Spleen (tissue), 11 donors: ENCODE measurements around the gene TRABD2B. TPM values are rescaled to one million over a fixed set of nuclear protein-coding genes. Genes with fewer than 3 reads are reported as not detected.

Experiments used
- DNase-seq: peaks from one replicate; pipeline ENCODE4 v3.0.0-alpha.2; 2020
- H3K27ac ChIP-seq, 8 donors: fragments of 200-600 bp; sonication (generic) in 7 of 8; 1 replicate in 4 of 8; 2 replicates in 4 of 8; pipeline versions ENCODE4 v1.5.0 to v1.8.0; 2016 to 2021; ENCODE audit warnings: inconsistent platforms in 4 of 8, mild to moderate bottlenecking in 4 of 8, moderate library complexity in 1 of 8
- H3K27me3 ChIP-seq, 7 donors: fragments of 200-600 bp; sonication (generic) in 6 of 7; replicated peaks in 1 of 7; 1 replicate in 4 of 7; 2 replicates in 3 of 7; pipeline versions ENCODE4 v1.5.0 to v1.8.0; 2016 to 2021; ENCODE audit warnings: inconsistent platforms in 3 of 7, mild to moderate bottlenecking in 1 of 7
- H3K36me3 ChIP-seq, 6 donors: fragments of 200-600 bp; sonication (generic) in 5 of 6; 1 replicate in 4 of 6; 2 replicates in 2 of 6; pipeline versions ENCODE4 v1.5.0 to v1.8.0; 2016 to 2021; ENCODE audit warnings: inconsistent platforms in 2 of 6
- H3K4me1 ChIP-seq, 6 donors: fragments of 200-600 bp; sonication (generic) in 5 of 6; 1 replicate in 3 of 6; 2 replicates in 3 of 6; pipeline versions ENCODE4 v1.5.0 to v1.8.0; 2016 to 2021; ENCODE audit warnings: inconsistent platforms in 3 of 6
- H3K4me3 ChIP-seq, 8 donors: fragments of 200-600 bp; sonication (generic) in 7 of 8; 1 replicate in 4 of 8; 2 replicates in 4 of 8; pipeline versions ENCODE4 v1.5.0 to v1.8.0; 2016 to 2021; ENCODE audit warnings: inconsistent platforms in 4 of 8, mild to moderate bottlenecking in 4 of 8, moderate library complexity in 2 of 8
- H3K9me3 ChIP-seq, 8 donors: fragments of 200-600 bp; sonication (generic) in 7 of 8; 1 replicate in 4 of 8; 2 replicates in 4 of 8; pipeline versions ENCODE4 v1.5.0 to v1.8.0; 2016 to 2021; ENCODE audit warnings: inconsistent platforms in 4 of 8
- POLR2A ChIP-seq, 3 donors: fragments of 450-650 bp; IDR thresholded peaks; one replicate each; pipeline ENCODE4 v1.5.1; 2017; ENCODE audit warnings: antibody characterized with exemption in 3 of 3, mild to moderate bottlenecking in 1 of 3
- POLR2AphosphoS5 ChIP-seq, 3 donors: sonication (generic); formaldehyde crosslinking; IDR thresholded peaks; one replicate each; pipeline ENCODE4 v1.5.1; 2017; ENCODE audit warnings: antibody characterized with exemption in 3 of 3
- WGBS, 5 donors: extraction: QIAGEN DNeasy Blood & Tissue Kit in 3 of 5; methylation state at CpG; one replicate each; pipeline versions ENCODE4 v1.1.5 to v1.1.7; 2013 to 2018; 5-methylcytosine and 5-hydroxymethylcytosine counted together
- intact Hi-C: fragments of 100-400 bp; cut with DNase I; formaldehyde crosslinking; loops from one replicate; pipeline ENCODE4 v1.15.0; 2023; ENCODE audit warnings: low total_unique reads
- polyA plus RNA-seq, 3 donors: library from polyadenylated mRNA; stranded (reverse); fragments of 200-250 nt; gene quantifications; one replicate each; pipeline ENCODE4 v1.2.1, GENCODE V29; 2013
- total RNA-seq, 7 donors: library from RNA; depleted of rRNA in 3 of 7; stranded (reverse); fragments of >200 nt in 3 of 7; fragmentation: NEBNext Ultra II Directional in 4 of 7; extraction: Animal tissue kit (Norgen Biotek cat#: 25700) in 4 of 7; gene quantifications; one replicate each; pipeline versions ENCODE4 v1.1.0 to v1.2.1, GENCODE V29; 2016 to 2021
- TF ChIP-seq, protein P1 (sequence below), 11 experiments: fragments of 200-600 bp in 7 of 11; fragments of 450-650 bp in 4 of 11; sonication (generic) in 4 of 11; IDR thresholded peaks in 8 of 11; conservative IDR thresholded peaks in 3 of 11; 1 replicate in 7 of 11; 2 replicates in 4 of 11; pipeline versions ENCODE4 v1.4.0 to v1.8.0; 2016 to 2021; ENCODE audit warnings: antibody characterized with exemption in 11 of 11, inconsistent platforms in 4 of 11, mild to moderate bottlenecking in 1 of 11
- donor health status: healthy with polysubstance abuse.
- donor health status: DM: no; HTN: no; CAD: no; lungs with moderate emphysema.
- donor health status: DM: no; HTN: no; CAD: no.
- donor health status: Bipolar disorder and iron deficiency.
- donor health status: healthy.
- donor health status: DM: no; HTN: no; CAD: no.
- donor health status: DM: yes; HTN: yes; CAD: no.

The TRABD2B gene
- total and polyA plus RNA-seq, 10 donors = 0.11 to 3.5 (median 0.64) TPM

DNA sequence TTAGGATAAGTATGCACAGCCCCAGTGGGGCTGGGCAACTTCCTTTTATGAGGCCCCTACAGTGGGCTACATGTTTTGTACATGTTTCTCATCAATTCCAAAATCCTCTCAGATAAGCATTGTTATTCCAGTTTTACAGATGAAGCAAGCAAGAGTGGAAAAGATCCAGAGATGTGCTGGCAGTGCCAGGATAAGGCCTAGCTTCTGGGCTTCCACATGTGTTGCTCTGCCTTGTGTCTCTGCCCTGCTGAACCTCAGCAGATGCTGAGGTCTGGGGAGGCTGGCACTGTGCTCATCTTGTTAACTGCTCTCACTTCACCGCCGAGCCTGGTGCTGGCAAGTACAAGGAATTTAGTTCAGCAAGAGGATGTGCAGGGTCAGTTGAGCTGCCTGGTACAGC, 202.1 kb downstream of the TRABD2B start:
- TF ChIP-seq, protein P1, sequence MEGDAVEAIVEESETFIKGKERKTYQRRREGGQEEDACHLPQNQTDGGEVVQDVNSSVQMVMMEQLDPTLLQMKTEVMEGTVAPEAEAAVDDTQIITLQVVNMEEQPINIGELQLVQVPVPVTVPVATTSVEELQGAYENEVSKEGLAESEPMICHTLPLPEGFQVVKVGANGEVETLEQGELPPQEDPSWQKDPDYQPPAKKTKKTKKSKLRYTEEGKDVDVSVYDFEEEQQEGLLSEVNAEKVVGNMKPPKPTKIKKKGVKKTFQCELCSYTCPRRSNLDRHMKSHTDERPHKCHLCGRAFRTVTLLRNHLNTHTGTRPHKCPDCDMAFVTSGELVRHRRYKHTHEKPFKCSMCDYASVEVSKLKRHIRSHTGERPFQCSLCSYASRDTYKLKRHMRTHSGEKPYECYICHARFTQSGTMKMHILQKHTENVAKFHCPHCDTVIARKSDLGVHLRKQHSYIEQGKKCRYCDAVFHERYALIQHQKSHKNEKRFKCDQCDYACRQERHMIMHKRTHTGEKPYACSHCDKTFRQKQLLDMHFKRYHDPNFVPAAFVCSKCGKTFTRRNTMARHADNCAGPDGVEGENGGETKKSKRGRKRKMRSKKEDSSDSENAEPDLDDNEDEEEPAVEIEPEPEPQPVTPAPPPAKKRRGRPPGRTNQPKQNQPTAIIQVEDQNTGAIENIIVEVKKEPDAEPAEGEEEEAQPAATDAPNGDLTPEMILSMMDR (IDR thresholded peaks at IDR 0.05 in 8 of 11, conservative IDR thresholded peaks at IDR 0.05 in 3 of 11) = no peak
- TF ChIP-seq POLR2AphosphoS5 (IDR thresholded peaks at IDR 0.05) (no peak), POLR2A (IDR thresholded peaks at IDR 0.05) (no peak)
- Histone ChIP-seq H3K27me3 (no peaks in the 10 kb centered on the region), H3K4me3 (no peak overlapping the region), H3K36me3 (no peaks in the 10 kb centered on the region), H3K4me1 (no peaks in the 10 kb centered on the region), H3K9me3 (no peaks in the 10 kb centered on the region), H3K27ac (no peak overlapping the region)
- intact Hi-C loops = no loop called here
- WGBS, 5 donors = 90 to 97% (median 93%) methylated on average over 2 of the region's 2 CpGs
- no peak for DNase-seq

DNA sequence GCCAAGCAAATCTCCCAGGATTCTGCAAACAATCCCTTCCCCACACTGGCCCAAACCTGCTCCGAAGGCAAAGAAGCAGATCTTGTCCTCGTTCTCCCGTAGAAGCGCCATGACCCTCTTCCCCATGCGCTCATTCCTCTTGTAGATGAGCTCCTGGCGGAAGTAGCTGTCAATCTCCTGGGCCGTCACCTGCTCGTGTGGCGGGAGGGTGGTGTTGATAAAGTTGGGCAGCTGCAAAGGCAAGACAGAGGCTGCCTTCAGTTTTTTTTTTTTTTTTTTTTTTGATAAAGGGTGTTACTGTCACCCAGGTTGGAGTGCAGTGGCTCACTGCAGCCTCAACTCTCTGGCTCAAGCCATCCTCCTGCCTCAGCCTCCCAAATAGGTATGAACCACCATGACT, 202.7 kb downstream of the TRABD2B start:
- Histone ChIP-seq H3K4me3 (no peak overlapping the region), H3K27ac (no peak overlapping the region), H3K27me3 (no peaks in the 10 kb centered on the region), H3K36me3 (no peaks in the 10 kb centered on the region), H3K9me3 (no peaks in the 10 kb centered on the region), H3K4me1 (no peaks in the 10 kb centered on the region)
- intact Hi-C loops = no loop called here
- no peak for TF ChIP-seq POLR2AphosphoS5 (IDR thresholded peaks at IDR 0.05)
- TF ChIP-seq POLR2A (IDR thresholded peaks at IDR 0.05) = no peak
- TF ChIP-seq, protein P1 (IDR thresholded peaks at IDR 0.05 in 8 of 11, conservative IDR thresholded peaks at IDR 0.05 in 3 of 11) = no peak
- WGBS, 5 donors = 89 to 98% (median 94%) methylated on average over 9 of the region's 9 CpGs
- DNase-seq = no peak

DNA sequence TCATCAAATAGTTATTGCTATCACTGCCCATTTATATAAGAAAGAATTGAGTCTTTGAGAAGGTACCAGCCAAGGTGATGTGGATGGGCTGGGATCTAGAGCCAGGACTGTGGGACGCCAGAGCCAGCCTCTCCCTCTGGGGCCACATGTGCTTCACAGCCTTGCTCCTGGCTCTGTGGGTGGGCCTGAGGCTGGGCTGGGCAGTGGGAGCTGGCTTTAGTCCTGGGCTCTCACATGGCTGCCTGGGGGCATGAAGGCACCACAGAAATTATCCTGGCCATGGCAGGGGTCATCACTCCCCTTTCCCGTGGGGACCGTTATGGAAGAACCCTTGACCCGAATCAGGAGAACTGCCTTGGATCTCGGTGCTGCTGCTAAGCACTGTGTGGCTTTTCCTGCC, 203.1 kb downstream of the TRABD2B start:
- 71 to 83% (median 77%) methylated on average over 5 of the region's 5 CpGs for WGBS, 5 donors
- intact Hi-C loops = no loop called here
- no peak overlapping the region for H3K4me3 ChIP-seq
- no peaks in the 10 kb centered on the region for H3K9me3 ChIP-seq
- TF ChIP-seq, protein P1 (IDR thresholded peaks at IDR 0.05 in 8 of 11, conservative IDR thresholded peaks at IDR 0.05 in 3 of 11) = no peak
- no peak for TF ChIP-seq POLR2AphosphoS5 (IDR thresholded peaks at IDR 0.05)
- TF ChIP-seq POLR2A (IDR thresholded peaks at IDR 0.05) = no peak
- H3K27ac ChIP-seq = no peak overlapping the region
- H3K27me3 ChIP-seq = no peaks in the 10 kb centered on the region
- no peak for DNase-seq
- H3K36me3 ChIP-seq = no peaks in the 10 kb centered on the region
- no peaks in the 10 kb centered on the region for H3K4me1 ChIP-seq

DNA sequence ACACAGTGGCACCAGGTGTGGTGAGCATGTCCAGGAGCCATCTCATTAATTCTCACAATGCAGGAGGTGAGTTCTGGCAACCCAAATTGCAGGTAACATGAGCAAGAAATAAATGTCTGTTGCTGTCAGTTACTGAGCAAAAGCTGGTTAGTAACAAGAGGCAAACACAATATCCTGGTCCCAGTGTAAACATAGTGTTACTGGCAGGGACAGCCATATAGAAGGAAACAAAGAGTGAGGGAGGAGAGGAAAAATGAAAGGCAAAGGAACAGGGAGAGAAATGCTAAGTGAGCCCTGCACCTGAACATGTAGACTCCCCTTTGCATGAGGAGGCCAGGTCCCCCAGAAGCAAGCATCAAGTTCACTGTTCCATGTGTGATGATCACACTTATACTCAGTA, 203.6 kb downstream of the TRABD2B start:
- no peaks in the 10 kb centered on the region for H3K27me3 ChIP-seq
- no peak overlapping the region for H3K4me3 ChIP-seq
- intact Hi-C loops = no loop called here
- TF ChIP-seq POLR2A (IDR thresholded peaks at IDR 0.05) (no peak), POLR2AphosphoS5 (IDR thresholded peaks at IDR 0.05) (no peak)
- TF ChIP-seq, protein P1 (IDR thresholded peaks at IDR 0.05 in 8 of 11, conservative IDR thresholded peaks at IDR 0.05 in 3 of 11) = no peak
- H3K4me1 ChIP-seq = no peaks in the 10 kb centered on the region
- no peak overlapping the region for H3K27ac ChIP-seq
- no peaks in the 10 kb centered on the region for H3K36me3 ChIP-seq
- DNase-seq = no peak
- no peaks in the 10 kb centered on the region for H3K9me3 ChIP-seq
